Measurements from ENCODE around the gene LRIT2. TPM values are rescaled to one million over a fixed set of nuclear protein-coding genes. Genes with fewer than 3 reads are reported as not detected.
"Not testable (repeated sequence)": the region's sequence is repeated elsewhere in the genome, so short reads cannot be mapped to it uniquely, and the experiment has no call there.

LRIT2 gene
- total RNA-seq, 2 donors from 2014 or later: not detected

- intact Hi-C loops (cut with DNase I): no loop called here
- Histone ChIP-seq H3K9me3 (no peaks in the 10 kb centered on the region), H3K36me3 (no peaks in the 10 kb centered on the region), H3K27me3 (replicated peaks; ENCODE audit: insufficient read depth) (no peaks in the 10 kb centered on the region), H3K4me1 (replicated peaks) (no peaks in the 10 kb centered on the region), H3K27ac (no peak overlapping the region), H3K4me3 (no peak overlapping the region)
- WGBS: 99% methylated on average over 5 of the region's 5 CpGs
- no peak for DNase-seq (ENCODE audit: low spot score)
- no peak for TF ChIP-seq POLR2AphosphoS5 (IDR thresholded peaks at IDR 0.05)
- TF ChIP-seq, protein P1, sequence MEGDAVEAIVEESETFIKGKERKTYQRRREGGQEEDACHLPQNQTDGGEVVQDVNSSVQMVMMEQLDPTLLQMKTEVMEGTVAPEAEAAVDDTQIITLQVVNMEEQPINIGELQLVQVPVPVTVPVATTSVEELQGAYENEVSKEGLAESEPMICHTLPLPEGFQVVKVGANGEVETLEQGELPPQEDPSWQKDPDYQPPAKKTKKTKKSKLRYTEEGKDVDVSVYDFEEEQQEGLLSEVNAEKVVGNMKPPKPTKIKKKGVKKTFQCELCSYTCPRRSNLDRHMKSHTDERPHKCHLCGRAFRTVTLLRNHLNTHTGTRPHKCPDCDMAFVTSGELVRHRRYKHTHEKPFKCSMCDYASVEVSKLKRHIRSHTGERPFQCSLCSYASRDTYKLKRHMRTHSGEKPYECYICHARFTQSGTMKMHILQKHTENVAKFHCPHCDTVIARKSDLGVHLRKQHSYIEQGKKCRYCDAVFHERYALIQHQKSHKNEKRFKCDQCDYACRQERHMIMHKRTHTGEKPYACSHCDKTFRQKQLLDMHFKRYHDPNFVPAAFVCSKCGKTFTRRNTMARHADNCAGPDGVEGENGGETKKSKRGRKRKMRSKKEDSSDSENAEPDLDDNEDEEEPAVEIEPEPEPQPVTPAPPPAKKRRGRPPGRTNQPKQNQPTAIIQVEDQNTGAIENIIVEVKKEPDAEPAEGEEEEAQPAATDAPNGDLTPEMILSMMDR (IDR thresholded peaks at IDR 0.05): no peak
- no peak for TF ChIP-seq POLR2A (IDR thresholded peaks at IDR 0.05)
These were observed 43.7 kb downstream of the LRIT2 start for GRCh38 chr10:84181631-84182030.

- H3K9me3 ChIP-seq; intact Hi-C loops (cut with DNase I); DNase-seq (ENCODE audit: low spot score); H3K27me3 ChIP-seq (replicated peaks; ENCODE audit: insufficient read depth); H3K4me3 ChIP-seq; H3K27ac ChIP-seq; H3K4me1 ChIP-seq (replicated peaks); H3K36me3 ChIP-seq: not testable (repeated sequence)
- WGBS: 88% methylated on average over 13 of the region's 22 CpGs
These were observed 45.0 kb downstream of the LRIT2 start for GRCh38 chr10:84180386-84180785.

DNA sequence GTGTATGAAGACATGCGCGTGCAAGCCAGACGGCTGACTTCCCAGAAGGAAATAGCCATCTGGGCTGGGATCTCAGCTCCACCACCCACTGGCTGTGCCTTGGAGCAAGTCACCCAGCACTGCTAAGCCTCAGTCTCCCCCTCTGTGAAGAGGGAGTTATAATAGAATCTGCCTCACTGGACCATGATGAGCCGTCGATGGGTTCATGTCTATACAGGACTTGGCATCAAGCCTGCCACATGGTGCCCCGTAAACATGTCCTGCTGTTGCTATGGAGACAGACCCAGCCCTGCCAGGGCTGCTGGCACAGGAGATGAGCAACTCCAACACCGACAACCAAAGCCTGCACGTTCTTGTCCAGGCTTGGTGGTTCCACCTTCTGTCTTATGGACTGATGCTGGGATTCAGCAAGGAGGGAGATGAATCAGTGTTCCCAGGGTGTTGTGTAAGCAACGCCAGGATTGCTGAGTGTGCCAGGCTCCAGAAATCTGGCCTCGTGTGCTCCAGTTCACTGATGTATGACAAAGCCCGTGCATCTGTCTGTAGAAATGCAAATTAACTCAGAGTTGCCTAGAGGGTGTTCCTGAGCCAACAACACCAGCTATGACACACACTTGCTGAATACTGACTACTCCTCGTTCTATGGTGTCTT lies 46.2 kb downstream of the LRIT2 start:
- TF ChIP-seq POLR2AphosphoS5 (IDR thresholded peaks at IDR 0.05): peak; percentile 71
- TF ChIP-seq, protein P1 (IDR thresholded peaks at IDR 0.05): no peak
- TF ChIP-seq POLR2A (IDR thresholded peaks at IDR 0.05): no peak
- Histone ChIP-seq H3K4me1 (replicated peaks) (no peaks in the 10 kb centered on the region), H3K4me3 (no peak overlapping the region), H3K27me3 (replicated peaks; ENCODE audit: insufficient read depth) (no peaks in the 10 kb centered on the region), H3K27ac (no peak overlapping the region), H3K36me3 (no peaks in the 10 kb centered on the region), H3K9me3 (no peaks in the 10 kb centered on the region)
- WGBS: 30% methylated on average over 12 of the region's 12 CpGs
- peak; percentile 79 for DNase-seq (ENCODE audit: low spot score)
- intact Hi-C loops (cut with DNase I): no loop called here

- Histone ChIP-seq H3K27me3 (replicated peaks; ENCODE audit: insufficient read depth) (no peaks in the 10 kb centered on the region), H3K4me1 (replicated peaks) (no peaks in the 10 kb centered on the region), H3K9me3 (no peaks in the 10 kb centered on the region), H3K36me3 (no peaks in the 10 kb centered on the region), H3K27ac (no peak overlapping the region), H3K4me3 (no peak overlapping the region)
- no peak for TF ChIP-seq POLR2AphosphoS5 (IDR thresholded peaks at IDR 0.05)
- TF ChIP-seq, protein P1 (IDR thresholded peaks at IDR 0.05): no peak
- no peak for TF ChIP-seq POLR2A (IDR thresholded peaks at IDR 0.05)
- DNase-seq (ENCODE audit: low spot score): no peak
- 91% methylated on average over 3 of the region's 3 CpGs for WGBS
- intact Hi-C loops (cut with DNase I): no loop called here
These were observed 47.2 kb downstream of the LRIT2 start for GRCh38 chr10:84178160-84178609.

DNA sequence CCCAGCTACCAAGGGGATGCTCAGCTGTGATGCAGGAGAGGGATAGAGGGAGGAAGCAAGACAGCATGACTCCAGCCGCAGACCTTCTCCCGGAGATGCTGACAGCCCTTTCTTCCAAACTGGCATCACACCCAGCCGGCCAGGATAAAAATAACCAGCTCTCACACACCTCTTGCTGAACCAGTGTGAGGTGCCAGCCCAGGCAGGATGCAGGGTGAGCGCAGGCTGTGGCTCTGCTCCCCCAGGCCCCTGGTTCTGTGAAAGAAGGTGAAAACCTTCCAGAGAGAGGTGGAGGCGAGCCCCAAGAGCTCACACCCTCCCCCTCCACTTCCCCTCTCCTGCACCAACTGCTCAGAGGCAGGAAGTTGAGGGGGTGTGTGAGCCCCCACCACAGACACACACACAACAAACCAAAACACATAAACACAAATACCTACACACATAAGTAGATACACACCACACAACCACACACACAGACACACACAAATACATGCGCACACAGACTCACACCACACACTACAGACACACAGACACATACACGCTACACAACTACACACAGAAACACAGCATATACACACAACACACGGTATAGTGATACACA lies 47.7 kb downstream of the LRIT2 start:
- Histone ChIP-seq H3K36me3 (no peaks in the 10 kb centered on the region), H3K27ac (no peak overlapping the region), H3K27me3 (replicated peaks; ENCODE audit: insufficient read depth) (no peaks in the 10 kb centered on the region), H3K4me1 (replicated peaks) (no peaks in the 10 kb centered on the region), H3K9me3 (no peaks in the 10 kb centered on the region), H3K4me3 (no peak overlapping the region)
- DNase-seq (ENCODE audit: low spot score): peak; percentile 34
- intact Hi-C loops (cut with DNase I): no loop called here
- TF ChIP-seq POLR2A (IDR thresholded peaks at IDR 0.05): no peak
- no peak for TF ChIP-seq POLR2AphosphoS5 (IDR thresholded peaks at IDR 0.05)
- TF ChIP-seq, protein P1 (IDR thresholded peaks at IDR 0.05): no peak
- WGBS: 49% methylated on average over 8 of the region's 8 CpGs

Measured in prostate gland (tissue), 2 donors.